HG02798 (cell line): ENCODE results near the gene RAB39A.

ENCODE experiments used
- ATAC-seq: cut with Tn5 transposase; IDR thresholded peaks from one replicate; pipeline ENCODE4 v1.9.1; 2021; ENCODE audit warnings: mild to moderate bottlenecking; ENCODE audit not compliant: unreplicated experiment, poor library complexity

Gene RAB39A

DNA sequence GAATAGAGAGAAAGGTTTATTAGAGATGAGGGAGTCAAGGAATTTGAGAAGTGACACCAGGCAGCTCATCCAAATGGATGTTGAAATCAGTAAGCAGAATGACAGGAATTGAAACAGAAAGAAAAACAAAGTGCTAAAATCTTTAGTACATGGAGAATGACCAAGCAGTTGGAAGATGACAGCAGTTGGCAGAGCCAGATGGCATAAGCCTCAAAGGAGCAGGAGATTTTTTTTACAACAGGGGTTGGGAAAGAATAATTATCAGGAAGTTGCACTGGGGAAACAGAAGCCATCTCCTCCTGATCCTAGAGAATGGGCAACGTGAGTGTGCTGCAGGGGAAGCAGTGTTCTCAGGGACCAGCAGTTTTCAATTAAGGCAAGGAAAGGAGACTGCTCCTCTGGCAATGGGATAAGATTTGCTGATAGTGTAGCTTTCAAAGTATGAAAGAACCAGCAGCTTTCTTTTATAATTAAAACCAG, 28.9 kb downstream of the RAB39A start:
- no peak for ATAC-seq

DNA sequence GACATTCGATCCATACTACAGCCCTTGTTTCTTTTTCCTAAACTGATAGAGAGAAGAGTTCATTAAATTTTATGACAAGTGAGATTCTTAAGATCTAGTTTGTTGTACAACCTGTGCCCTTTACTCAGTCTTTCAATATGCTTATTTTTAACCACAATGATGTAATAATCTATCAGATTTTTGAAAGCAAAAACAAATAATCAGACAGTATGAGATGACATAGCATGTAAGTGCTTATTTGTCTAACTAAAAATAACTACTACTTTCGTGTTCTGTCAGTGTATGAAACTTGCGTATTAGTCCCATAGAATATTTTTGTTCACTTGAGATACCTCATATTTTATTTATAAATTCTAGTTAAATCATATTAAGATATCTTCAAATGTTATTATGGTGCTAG, 33.2 kb downstream of the RAB39A start:
- no peak for ATAC-seq

DNA sequence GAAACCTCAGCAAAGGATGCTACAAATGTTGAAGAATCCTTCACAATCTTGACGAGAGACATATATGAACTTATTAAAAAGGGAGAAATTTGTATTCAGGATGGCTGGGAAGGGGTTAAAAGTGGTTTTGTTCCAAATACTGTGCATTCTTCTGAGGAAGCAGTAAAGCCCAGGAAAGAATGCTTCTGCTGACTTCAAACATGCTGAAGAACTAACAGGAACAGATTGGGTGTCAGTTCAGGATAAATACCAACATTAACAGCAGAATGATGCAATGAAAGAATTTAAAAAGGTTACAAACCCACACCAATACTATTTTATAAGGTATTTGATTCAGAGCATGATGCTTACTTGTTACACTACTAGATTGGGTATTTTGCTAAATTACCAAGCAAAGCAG, 33.9 kb downstream of the RAB39A start:
- no peak for ATAC-seq

DNA sequence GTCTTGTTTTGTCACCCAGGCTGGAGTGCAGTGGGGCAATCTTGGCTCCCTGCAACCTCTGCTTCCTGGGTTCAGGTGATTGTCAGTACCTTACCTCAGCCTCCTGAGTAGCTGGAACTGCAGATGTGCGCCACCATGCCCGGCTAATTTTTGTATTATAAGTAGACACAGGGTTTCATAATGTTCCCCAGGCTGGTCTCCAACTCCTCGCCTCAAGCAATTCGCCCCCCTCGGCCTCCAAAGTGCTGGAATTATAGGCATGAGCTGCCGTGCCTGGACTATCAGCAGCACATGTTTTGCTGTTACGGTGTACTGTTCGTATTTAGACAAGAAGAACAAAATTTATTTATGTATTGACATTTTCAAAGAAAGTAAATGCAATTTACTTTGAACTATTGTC, 34.8 kb downstream of the RAB39A start:
- no peak for ATAC-seq

DNA sequence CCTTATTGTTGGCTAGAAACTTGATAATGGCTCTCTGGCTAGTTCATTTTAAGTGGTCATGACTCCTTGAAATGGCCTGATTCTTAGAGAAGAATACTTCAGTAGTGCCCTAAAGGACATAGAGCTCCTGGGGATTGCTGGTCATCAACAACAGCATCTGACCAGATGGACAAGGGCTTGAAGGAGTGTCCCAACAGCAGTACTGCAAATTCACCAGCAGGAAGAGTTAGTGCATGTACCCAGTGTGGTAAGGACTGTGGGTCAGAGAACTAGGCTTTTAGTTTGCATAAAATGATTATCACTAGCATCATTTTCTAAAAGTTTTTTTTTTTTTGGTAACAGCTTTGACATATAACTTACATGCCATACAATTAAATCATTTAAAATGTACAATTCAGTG, 41.0 kb downstream of the RAB39A start:
- no peak for ATAC-seq

DNA sequence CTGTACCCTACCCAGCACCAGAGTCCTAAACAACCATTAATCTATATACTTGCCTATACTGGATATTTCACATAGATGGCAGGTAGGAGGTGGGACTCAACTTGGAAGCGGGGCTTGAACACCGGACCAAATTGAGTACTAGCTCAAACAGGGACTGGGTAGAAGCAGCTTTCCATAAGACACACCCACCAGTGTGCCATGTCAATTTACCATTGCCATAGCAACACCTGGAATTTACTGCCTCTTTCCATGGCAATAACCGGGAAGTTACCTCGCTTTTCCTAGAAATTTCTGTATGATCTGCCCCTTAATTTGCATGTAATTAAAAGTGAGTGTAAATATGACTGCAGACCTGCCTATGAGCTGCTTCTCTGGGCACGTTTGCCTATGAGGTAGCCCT, 41.8 kb downstream of the RAB39A start:
- no peak for ATAC-seq

DNA sequence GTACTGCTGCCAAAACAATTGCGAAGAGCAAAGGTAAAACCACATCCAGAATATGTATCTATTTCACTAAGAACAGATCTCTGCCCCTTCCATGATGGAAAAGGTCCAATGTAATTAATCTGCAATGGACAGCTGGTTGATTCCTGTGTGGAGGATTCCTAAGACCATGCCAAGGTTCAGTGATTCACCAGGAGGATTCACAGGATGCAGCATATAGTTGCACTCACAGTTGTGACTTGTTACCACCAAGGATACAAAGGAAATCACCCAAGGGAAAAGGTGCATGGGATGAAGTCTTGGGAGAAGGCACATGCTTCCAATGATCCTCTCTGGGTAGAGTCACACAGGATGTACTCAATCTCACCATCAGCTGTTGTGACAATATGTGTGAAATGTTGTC, 45.4 kb downstream of the RAB39A start:
- no peak for ATAC-seq

DNA sequence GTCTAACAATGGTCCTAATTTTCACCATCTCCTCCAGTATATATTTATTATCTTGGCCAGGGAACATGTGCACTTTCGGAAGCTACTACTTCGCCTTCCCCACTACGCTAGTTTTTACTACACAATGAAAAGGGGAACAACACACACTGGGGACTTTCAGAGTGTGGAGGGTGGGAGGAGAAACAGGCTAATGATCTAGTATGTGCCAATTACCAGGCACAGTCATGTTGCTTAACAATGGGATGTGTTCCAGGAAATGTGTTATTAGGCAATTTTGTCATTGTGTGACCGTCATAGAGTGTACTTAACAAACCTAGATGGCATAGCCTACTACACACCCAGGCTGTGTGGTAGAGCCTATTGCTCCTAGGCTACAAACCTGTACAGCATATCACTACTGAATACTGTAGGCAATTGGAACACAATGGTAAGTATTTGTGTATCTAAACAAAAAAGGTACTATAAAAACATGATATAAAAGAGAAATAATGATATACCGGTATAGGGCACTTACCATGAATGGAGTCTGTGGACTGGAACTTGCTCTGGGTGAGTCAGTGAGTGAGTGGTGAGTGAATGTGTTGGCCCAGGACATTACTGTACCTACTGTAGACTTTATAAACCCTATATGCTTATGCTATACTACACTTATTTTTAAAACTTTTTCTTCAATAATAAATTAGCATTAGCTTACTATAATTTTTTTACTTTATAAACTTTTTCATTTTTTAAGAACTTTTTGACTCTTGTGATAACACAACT, 60.3 kb downstream of the RAB39A start:
- ATAC-seq, result peak; percentile 52

DNA sequence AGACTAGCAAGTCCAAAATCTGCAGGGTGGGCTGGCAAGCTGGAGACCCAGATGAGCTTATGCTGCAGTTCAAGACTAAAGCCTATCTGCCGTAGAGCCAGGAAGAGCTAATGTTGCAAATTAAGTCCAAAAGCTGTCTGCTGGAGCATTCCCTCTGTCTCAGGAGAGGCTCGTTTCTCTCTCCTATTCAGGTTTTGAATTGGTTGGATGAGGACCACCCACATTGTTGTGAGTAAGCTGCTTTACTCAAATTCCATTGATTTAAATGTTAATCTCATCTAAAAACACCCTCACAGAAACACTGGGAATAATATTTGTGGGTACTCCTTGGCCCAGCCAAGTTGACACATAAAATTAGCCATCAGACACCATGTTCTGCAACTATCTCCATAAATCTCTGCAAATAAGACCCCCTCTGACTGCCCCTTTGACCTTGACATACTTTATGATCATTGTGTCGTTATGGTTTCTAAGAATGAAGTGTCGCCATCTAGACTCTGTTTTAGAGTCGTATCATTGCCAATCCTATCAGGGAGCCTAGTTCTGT, 63.7 kb downstream of the RAB39A start:
- ATAC-seq, result no peak

DNA sequence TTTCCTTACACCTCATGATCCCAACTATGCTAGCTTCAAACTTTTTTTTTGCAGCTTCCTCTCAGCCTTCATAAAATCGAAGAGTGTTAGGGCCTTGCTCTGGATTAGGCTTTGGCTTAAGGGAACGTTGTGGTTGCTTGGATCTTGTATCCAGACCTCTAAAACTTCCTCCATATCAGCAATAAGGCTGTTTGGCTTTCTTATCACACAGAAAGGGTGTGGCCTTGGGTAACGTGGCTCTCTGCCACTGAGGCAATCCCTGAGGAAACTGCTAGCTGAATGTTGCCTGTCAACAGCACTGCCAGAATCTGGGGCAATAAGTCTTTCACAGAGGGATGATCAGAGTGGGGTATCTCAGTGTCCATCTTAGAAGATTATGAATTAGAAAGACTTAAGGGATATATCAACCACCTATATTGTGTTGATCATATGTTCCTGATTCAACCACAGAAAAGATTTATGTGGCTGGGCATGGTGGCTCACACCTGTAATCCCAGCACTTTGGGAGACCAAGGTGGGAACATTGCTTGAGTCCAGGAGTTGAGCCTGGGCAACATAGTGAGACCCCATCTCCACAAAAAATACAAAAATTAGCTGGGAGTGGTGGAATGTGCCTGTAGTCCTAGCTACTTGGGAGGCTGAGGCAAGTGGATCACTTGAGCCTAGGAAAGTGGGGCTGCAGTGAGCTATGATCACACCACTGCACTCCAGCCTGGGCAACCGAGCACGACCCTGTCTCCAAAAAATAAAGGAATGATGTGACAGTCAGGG, 67.9 kb downstream of the RAB39A start:
- ATAC-seq, result no peak

DNA sequence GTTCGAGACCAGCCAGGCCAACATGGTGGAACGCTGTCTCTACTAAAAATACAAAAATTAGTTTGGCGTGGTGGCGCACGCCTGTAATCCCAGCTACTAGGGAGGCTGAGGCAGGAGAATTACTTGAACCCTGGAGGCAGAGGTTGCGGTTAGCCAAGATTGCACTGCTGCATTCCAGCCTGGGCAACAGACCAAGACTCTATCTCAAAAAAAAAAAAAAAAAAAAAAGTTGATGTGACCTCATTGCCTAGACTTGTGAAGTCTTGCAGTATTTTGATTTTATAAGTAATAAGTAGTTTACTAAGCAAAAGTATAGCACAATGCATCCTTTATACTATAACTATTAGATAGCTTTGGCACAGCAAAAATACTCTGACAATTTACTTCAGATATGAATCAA, 70.5 kb downstream of the RAB39A start:
- ATAC-seq, result no peak

DNA sequence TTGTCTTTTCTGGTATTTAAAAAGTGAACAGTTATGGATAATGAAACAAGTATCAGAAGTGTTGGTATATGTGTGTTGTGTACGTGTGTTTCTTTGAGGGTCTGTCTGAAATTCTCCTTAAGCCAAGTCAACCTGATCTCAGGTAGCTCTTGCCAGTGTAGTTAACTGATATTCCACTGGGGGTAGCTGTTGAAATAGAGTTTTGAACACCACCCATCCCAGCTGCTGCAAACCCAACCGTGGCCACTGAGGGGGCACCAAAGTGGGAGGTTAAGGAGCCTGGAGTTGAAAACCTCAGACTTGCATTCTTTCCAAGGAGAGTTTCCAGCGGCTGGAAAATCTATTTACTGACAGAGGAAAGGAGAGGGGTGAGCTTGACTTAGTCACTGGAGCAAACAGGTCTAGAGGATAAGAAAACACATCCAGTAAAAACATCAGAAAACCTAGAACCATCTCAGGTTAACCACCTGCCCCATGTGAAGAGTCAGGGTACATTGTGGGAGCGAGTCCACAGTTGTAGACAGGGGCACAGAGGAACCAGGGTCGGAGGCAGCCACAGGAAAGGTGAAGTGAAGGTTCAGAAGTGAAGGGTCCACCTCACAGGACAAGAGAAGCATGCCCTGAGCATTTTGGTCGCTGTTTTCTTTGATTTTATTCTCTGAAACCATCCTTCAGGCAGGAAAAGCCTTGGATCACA, 71.7 kb downstream of the RAB39A start:
- ATAC-seq, result peak; percentile 87

DNA sequence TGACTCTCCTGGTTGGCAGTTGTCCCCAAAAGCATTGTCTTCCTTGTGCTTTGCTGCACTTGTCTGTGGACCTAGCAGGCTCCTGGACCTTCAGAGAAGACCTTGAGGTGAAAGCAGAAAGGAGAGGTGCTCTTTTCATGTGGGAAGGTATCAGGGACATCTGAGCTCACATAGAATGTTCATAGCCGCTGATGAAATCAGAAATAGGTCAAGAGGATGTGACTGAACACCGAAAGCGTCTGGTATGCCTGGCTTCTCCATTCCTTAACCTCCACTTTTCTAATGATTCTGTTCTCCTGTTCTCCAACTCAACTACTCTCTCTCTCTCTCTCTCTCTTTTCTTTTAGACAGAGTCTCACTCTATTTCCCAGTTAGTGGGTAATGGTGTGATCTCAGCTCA, 74.2 kb downstream of the RAB39A start:
- ATAC-seq, result no peak

DNA sequence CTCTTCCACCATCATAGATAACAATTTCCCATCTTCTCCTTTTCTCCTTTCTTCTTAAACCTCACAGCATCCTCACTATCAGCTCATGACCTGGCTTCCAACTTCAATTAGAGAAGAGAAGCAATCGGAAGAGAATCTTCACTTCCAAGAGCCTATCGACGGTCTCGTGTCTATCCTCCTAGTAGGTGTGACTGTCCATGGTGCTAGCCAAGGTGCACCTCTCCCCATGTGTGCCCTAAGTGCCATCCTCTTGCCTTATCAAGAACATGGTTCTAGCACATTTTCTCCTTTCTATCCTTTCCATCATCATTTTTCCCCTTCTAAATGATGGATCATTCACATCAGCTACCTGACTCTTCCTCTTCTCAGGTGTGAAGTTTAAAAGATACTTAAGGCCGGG, 75.4 kb downstream of the RAB39A start:
- ATAC-seq, result no peak

DNA sequence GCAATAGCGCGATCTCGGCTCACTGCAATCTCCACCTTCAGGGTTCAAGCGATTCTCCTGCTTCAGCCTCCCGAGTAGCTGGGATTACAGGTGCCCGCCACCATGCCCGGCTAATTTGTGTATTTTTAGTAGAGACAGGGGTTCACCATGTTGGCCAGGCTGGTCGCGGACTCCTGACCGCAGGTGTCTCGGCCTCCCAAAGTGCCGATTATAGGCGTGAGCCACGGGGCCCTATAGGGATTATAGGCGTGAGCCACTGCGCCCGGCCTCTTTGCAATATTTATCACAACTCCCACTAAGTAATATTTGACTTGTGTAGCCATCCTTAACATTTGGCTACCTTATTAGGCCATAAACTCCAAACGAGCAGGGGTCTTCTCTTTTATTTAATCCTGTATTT, 79.6 kb downstream of the RAB39A start:
- ATAC-seq, result no peak

DNA sequence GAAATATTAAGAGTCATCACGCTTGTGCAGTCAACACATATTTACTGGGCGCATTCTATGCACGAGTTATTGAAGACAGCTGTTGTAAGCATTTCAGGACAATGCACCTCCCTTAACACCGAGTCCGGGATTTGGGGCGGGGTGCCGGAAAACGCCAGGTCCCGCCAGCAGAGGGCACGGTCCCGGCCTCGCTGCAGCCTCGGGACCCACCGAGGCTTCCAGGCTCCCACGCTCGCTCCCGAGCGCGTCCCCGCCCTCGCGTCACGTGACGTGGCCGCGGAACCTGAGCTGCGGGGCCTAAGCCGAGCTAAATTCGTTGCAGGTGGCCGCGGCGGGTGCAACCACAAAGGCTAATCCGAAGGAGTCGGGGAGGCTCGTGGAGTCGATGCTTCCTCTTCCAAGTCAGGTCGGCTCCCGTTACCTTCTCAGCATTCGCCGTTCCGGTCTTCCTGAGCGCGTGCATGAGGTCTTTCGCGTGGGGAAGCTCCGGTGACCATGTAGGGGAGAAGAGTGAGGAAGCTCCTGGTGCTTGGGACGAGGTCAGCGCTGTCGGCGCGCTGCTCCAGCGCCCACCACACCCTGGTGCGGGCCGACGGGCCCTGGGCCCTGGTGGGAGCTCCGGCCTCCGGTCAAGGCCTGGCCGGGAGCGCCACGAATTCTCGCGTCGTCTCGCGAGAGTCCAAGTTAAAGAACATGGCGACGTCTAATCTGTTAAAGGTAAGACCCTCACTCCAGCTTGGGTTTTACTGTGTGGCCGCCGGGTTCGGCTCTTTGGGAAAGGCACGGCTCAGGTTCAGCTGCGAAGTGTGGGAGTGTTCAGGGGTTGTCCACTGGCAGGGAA, 80.6 kb downstream of the RAB39A start, which contains the start of gene CUL5:
Gene CUL5, plus strand, starts transcription at position 243 of the 841 bp plus-strand sequence. Its CDS starts 451 bp downstream, at position 694.
- peak; percentile 91 for ATAC-seq

DNA sequence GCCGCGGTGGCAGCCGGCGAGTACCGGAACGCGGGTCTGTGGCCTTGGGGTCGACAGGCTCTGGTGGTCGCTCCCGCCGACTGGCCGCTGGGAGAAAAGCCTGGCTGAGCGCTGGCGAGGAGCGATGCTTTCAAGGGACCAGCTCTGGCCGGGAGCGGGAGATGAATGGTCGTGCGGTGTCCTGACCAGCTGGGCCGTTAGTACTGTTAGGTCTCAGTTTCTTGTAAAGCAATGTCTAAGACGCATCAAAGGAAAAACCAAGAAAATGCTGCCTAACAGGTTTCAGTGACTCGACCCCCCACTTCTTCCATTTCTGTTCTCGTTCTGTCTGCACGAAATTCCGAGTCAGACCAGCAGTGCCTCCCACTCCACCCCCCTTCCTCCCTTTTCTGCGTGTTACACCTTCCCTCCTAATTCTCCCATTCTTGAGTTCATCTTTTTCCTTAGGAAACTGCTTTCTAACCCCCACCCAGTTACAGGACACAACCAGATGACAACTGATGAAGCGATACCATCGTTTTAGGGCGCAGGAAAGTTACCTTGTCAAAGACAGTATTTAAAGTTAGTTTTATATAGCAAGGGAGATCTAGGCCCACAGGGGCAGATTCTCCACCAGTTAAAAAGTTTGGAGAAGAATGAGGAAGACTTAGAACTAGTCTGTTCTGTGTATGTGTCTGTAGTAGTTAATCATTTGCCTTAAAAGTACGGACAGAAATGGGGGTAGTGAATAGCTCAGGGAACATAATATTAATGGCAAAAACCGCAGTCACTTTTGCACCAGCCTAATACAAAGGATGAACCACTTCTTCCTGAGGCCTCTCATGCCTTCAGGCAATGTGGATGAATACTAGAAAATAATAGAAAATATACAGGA, 81.5 kb downstream of the RAB39A start:
- ATAC-seq, result peak; percentile 9

DNA sequence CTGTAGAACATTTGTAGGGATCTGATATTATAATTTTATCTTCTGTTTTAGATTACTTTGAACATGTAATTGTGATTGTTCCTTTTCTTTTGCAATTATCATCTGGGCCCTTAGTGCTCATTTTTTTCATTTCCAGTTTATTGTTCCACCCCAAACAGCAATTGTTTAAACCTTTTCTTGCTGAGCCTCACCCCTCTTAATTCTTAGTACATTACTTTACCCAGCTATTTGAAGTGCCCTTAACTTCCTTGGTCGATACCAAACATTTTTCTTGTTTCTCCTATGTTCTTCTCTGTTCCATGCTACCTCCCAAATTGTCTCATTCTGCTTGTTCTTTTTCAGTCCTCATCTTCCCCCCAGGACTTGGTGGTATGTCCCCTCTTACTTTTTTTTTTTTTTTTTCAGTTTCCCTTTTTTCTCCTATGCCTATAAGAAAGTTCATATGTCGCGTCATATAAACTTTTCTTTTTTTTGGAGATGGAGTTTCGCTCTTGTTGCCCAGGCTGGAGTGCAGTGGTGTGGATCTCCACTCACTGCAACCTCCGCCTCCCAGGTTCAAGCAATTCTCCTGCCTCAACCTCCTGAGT, 84.0 kb downstream of the RAB39A start:
- ATAC-seq, result no peak
